Thoracic aorta (tissue), 2 donors: ENCODE measurements around the gene VPS16. TPM values are rescaled to one million over a fixed set of nuclear protein-coding genes. Genes with fewer than 3 reads are reported as not detected.

ENCODE experiments used
- ATAC-seq: fragments of 150-250 bp; one replicate; pipeline ENCODE4 v1.8.0; 2017; ENCODE audit warnings: low read depth; ENCODE audit not compliant: insufficient number of reproducible peaks, low FRiP score
- DNase-seq: peaks from one replicate; pipeline ENCODE4 v3.0.0-alpha.2; 2020; ENCODE audit warnings: low spot score
- H3K27ac ChIP-seq, 2 donors: fragments of 200-600 bp; sonication (generic); 1 replicate in 1 of 2; 2 replicates in 1 of 2; pipeline ENCODE4 v1.5.1; 2016; ENCODE audit warnings: mild to moderate bottlenecking in 2 of 2, moderate library complexity in 2 of 2
- H3K27me3 ChIP-seq: fragments of 200-600 bp; sonication (generic); replicated peaks from 2 replicates; pipeline ENCODE4 v1.6.0; 2016; ENCODE audit warnings: mild to moderate bottlenecking; ENCODE audit not compliant: insufficient read depth
- H3K36me3 ChIP-seq: fragments of 200-600 bp; sonication (generic); one replicate; pipeline ENCODE4 v1.5.1; 2016
- H3K4me1 ChIP-seq, 2 donors: fragments of 200-600 bp; sonication (generic); 1 replicate in 1 of 2; 2 replicates in 1 of 2; pipeline versions ENCODE4 v1.5.1 to v1.6.0; 2016; ENCODE audit warnings: low read depth in 2 of 2, mild to moderate bottlenecking in 1 of 2; ENCODE audit not compliant: control insufficient read depth in 1 of 2
- H3K4me3 ChIP-seq: fragments of 200-600 bp; sonication (generic); 2 replicates; pipeline ENCODE4 v1.5.1; 2016; ENCODE audit warnings: mild to moderate bottlenecking
- H3K9me3 ChIP-seq: fragments of 200-600 bp; sonication (generic); 2 replicates; pipeline ENCODE4 v1.5.1; 2016
- total RNA-seq, 2 donors: library from RNA; depleted of rRNA; stranded (reverse); fragments of >200 nt; gene quantifications; one replicate each; pipeline versions ENCODE4 v1.1.0 to v1.2.3, GENCODE V29; 2016
- TF ChIP-seq, protein P1 (sequence below): fragments of 200-600 bp; sonication (generic); IDR thresholded peaks from one replicate; pipeline ENCODE4 v1.5.1; 2019; ENCODE audit warnings: antibody characterized with exemption

The VPS16 gene
- total RNA-seq, 2 donors from 2014 or later: 21.8 to 24.2 TPM

GRCh38 chr20:2837221-2837960, 3.2 kb upstream of the VPS16 start:
- no peaks in the 10 kb centered on the region for H3K27me3 ChIP-seq
- H3K9me3 ChIP-seq: no peaks in the 10 kb centered on the region
- peaks cover 0 to 19% of the 10 kb centered on the region in 2 donors for H3K4me1 ChIP-seq
- no peak overlapping the region for H3K4me3 ChIP-seq
- H3K27ac ChIP-seq: no peak overlapping the region
- ATAC-seq (no peak), DNase-seq (no peak)
- H3K36me3 ChIP-seq: no peaks in the 10 kb centered on the region
- TF ChIP-seq, protein P1, sequence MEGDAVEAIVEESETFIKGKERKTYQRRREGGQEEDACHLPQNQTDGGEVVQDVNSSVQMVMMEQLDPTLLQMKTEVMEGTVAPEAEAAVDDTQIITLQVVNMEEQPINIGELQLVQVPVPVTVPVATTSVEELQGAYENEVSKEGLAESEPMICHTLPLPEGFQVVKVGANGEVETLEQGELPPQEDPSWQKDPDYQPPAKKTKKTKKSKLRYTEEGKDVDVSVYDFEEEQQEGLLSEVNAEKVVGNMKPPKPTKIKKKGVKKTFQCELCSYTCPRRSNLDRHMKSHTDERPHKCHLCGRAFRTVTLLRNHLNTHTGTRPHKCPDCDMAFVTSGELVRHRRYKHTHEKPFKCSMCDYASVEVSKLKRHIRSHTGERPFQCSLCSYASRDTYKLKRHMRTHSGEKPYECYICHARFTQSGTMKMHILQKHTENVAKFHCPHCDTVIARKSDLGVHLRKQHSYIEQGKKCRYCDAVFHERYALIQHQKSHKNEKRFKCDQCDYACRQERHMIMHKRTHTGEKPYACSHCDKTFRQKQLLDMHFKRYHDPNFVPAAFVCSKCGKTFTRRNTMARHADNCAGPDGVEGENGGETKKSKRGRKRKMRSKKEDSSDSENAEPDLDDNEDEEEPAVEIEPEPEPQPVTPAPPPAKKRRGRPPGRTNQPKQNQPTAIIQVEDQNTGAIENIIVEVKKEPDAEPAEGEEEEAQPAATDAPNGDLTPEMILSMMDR: no peak

DNA sequence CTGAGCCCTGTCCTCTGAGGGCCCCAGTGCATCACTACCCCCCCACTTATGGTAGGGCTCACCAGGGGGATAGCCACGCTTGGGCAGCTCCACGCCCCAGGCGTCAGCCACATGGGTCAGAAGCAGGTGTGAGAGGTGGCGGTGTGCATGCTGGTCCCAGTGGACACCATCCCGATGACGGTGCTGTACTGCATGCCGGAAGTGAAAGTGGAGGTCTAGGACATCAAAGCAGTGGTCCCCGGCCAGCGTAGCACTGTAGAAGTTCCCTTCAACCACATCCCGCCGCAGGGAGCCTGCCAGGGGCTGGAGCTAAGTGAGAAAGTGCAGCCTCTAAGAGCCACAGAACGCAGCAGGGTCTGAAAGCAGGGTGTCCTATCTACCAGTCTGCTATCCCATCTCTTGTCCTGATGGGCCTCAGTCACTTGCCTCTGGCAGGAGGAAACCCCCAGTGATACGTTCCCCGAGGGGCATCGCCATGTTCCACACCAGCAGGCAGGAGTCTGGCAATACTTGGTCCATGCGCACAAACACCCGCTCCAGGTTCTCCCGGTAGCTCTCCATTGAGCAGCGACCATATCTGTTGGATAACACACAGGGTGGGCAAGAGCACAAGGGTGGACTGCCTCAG, 2.3 kb upstream of the VPS16 start:
- H3K9me3 ChIP-seq: no peaks in the 10 kb centered on the region
- no peaks in the 10 kb centered on the region for H3K36me3 ChIP-seq
- ATAC-seq (no peak), DNase-seq (no peak)
- peaks cover 0 to 19% of the 10 kb centered on the region in 2 donors for H3K4me1 ChIP-seq
- no peaks in the 10 kb centered on the region for H3K27me3 ChIP-seq
- H3K4me3 ChIP-seq: no peak overlapping the region
- TF ChIP-seq, protein P1: no peak
- no peak overlapping the region for H3K27ac ChIP-seq

DNA sequence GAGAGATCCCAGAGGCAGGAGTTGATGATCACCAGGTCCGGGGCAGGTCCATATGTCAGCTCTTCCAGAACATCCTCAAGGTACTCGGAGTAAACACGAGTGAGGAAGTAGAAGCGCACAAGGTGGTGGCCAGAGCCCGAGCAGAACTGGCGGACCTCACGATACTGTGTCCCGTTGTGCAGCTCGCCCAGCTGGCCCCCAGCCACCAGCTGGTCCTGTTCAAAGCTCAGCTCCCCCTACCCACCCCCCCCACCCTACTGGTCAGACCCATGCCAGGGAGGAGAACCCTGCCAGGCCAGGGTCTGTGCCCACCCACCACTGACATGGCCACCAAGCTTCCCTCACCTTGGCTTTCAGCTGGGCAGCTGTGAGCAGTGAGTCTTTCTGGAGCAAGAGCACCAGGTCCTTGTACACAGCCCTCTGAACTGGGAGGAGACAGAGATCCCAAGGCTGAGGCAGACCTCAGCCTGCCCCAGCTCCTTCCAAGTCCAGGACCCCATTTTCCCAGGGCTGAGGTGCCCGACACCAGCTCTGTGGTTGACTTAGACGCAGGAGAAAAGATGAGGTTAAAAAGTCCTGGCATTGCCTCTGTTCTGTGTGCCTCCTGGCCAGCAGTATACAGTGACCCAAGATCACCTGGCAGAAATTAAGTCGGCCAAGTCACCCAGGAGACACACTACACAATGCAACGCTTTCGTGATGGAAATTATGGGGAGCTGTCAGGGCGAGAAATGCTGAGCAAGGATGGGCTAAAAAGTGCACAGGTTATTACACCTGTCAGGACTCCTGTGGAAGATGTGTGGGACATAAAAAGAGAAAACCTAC, 1.5 kb upstream of the VPS16 start:
- H3K36me3 ChIP-seq: no peaks in the 10 kb centered on the region
- ATAC-seq (no peak), DNase-seq (no peak)
- TF ChIP-seq, protein P1: no peak
- H3K4me1 ChIP-seq: peaks cover 0 to 19% of the 10 kb centered on the region in 2 donors
- H3K4me3 ChIP-seq: no peak overlapping the region
- H3K27ac ChIP-seq: no peak overlapping the region
- no peaks in the 10 kb centered on the region for H3K9me3 ChIP-seq
- H3K27me3 ChIP-seq: no peaks in the 10 kb centered on the region

DNA sequence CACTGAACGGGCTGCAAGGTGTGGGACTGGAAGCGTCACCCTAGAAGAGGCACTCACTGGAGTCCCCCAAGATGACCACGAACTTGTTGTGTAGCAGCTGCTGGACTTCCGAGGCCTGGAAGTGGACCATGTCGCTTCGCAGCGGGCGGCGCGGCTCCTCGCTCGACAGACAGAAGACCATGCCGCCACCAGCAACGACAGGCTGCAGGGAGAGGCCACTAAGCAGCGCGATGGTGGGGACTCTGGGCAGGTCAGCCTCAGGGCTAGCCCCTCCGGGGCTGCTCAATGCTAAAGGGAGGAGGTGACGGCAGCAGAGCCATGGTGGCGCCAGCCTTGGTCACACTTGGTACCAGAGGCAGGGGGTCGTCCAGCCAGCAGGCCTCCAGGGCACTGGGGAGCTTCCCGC, 810 bp upstream of the VPS16 start:
- H3K27ac ChIP-seq: peak overlapping the region in 1 of 2 donors; percentile 80

More for the DNA sequence above, 810 bp upstream of the VPS16 start:
- H3K4me3 ChIP-seq: peak overlapping the region; percentile 98
- ATAC-seq: no peak
- H3K27me3 ChIP-seq: no peaks in the 10 kb centered on the region
- DNase-seq: no peak
- no peaks in the 10 kb centered on the region for H3K36me3 ChIP-seq
- no peaks in the 10 kb centered on the region for H3K9me3 ChIP-seq
- TF ChIP-seq, protein P1: no peak
- peaks cover 0 to 19% of the 10 kb centered on the region in 2 donors for H3K4me1 ChIP-seq
